NCI-H774 (cell line): ENCODE data around the gene CFAP20DC.
"Not testable (repeated sequence)": the region's sequence is repeated elsewhere in the genome, so short reads cannot be mapped to it uniquely, and the experiment has no call there.

Experiments used
- DNase-seq: peaks from one replicate; lab custom pipeline; 2025; lab: John Stamatoyannopoulos, UW

The CFAP20DC gene

GRCh38 chr3:58867621-58868020 is 182.2 kb downstream of the CFAP20DC start:
- no peak for DNase-seq

GRCh38 chr3:58866079-58866478 is 183.7 kb downstream of the CFAP20DC start:
- no peak for DNase-seq

- DNase-seq: no peak
These were observed 185.3 kb downstream of the CFAP20DC start for GRCh38 chr3:58864480-58864879.

- DNase-seq: no peak
These were observed 186.6 kb downstream of the CFAP20DC start for GRCh38 chr3:58863206-58863605.

GRCh38 chr3:58861551-58861950 is 188.3 kb downstream of the CFAP20DC start:
- no peak for DNase-seq

- no peak for DNase-seq
These were observed 191.7 kb downstream of the CFAP20DC start for GRCh38 chr3:58858126-58858525.

- no peak for DNase-seq
These were observed 192.4 kb downstream of the CFAP20DC start for GRCh38 chr3:58857402-58857801.

- DNase-seq: no peak
These were observed 201.0 kb downstream of the CFAP20DC start for GRCh38 chr3:58848826-58849225.

GRCh38 chr3:58842050-58842747 is 207.6 kb downstream of the CFAP20DC start:
- DNase-seq: not testable (repeated sequence)

- no peak for DNase-seq
These were observed 208.9 kb downstream of the CFAP20DC start for GRCh38 chr3:58840949-58841348.

- DNase-seq: no peak
These were observed 209.9 kb downstream of the CFAP20DC start for GRCh38 chr3:58839964-58840363.

- DNase-seq: no peak
These were observed 210.6 kb downstream of the CFAP20DC start for GRCh38 chr3:58839187-58839586.

GRCh38 chr3:58837856-58838255 is 212.0 kb downstream of the CFAP20DC start:
- DNase-seq: no peak

- DNase-seq: no peak
These were observed 212.5 kb downstream of the CFAP20DC start for GRCh38 chr3:58837141-58837843.

GRCh38 chr3:58835086-58835485 is 214.7 kb downstream of the CFAP20DC start:
- no peak for DNase-seq

GRCh38 chr3:58833491-58833890 is 216.3 kb downstream of the CFAP20DC start:
- DNase-seq: no peak

- DNase-seq: no peak
These were observed 220.4 kb downstream of the CFAP20DC start for GRCh38 chr3:58829321-58830000.

GRCh38 chr3:58824777-58825176 is 225.0 kb downstream of the CFAP20DC start:
- no peak for DNase-seq

- DNase-seq: peak; percentile 19
These were observed 225.5 kb downstream of the CFAP20DC start for GRCh38 chr3:58824285-58824684.

- DNase-seq: not testable (repeated sequence)
These were observed 243.1 kb downstream of the CFAP20DC start for GRCh38 chr3:58806551-58807244.

GRCh38 chr3:58804914-58805313 is 244.9 kb downstream of the CFAP20DC start:
- no peak for DNase-seq

- DNase-seq: no peak
These were observed 248.3 kb downstream of the CFAP20DC start for GRCh38 chr3:58801541-58801940.
